Spleen (tissue), 7 donors: ENCODE data around the gene RPP25L.

ENCODE experiments used
- CTCF ChIP-seq, 11 experiments: fragments of 200-600 bp in 7 of 11; fragments of 450-650 bp in 4 of 11; sonication (generic) in 4 of 11; IDR thresholded peaks in 8 of 11; conservative IDR thresholded peaks in 3 of 11; 1 replicate in 7 of 11; 2 replicates in 4 of 11; pipeline versions ENCODE4 v1.4.0 to v1.8.0; 2016 to 2021; ENCODE audit warnings: antibody characterized with exemption in 11 of 11, inconsistent platforms in 4 of 11, mild to moderate bottlenecking in 1 of 11
- POLR2A ChIP-seq, 3 donors: fragments of 450-650 bp; IDR thresholded peaks; one replicate each; pipeline ENCODE4 v1.5.1; 2017; ENCODE audit warnings: antibody characterized with exemption in 3 of 3, mild to moderate bottlenecking in 1 of 3
- POLR2AphosphoS5 ChIP-seq, 3 donors: sonication (generic); formaldehyde crosslinking; IDR thresholded peaks; one replicate each; pipeline ENCODE4 v1.5.1; 2017; ENCODE audit warnings: antibody characterized with exemption in 3 of 3
- donor health status: DM: no; HTN: no; CAD: no; lungs with moderate emphysema.
- donor health status: DM: no; HTN: no; CAD: no.
- donor health status: DM: no; HTN: no; CAD: no.

- TF ChIP-seq CTCF (IDR thresholded peaks at IDR 0.05 in 8 of 11, conservative IDR thresholded peaks at IDR 0.05 in 3 of 11) (no peak), POLR2AphosphoS5 (IDR thresholded peaks at IDR 0.05) (no peak), POLR2A (IDR thresholded peaks at IDR 0.05) (no peak)
These were observed 21.3 kb upstream of the RPP25L start for GRCh38 chr9:34633166-34633565.
